ENCODE measurements around the gene NSL1.

- TF ChIP-seq, protein P1, sequence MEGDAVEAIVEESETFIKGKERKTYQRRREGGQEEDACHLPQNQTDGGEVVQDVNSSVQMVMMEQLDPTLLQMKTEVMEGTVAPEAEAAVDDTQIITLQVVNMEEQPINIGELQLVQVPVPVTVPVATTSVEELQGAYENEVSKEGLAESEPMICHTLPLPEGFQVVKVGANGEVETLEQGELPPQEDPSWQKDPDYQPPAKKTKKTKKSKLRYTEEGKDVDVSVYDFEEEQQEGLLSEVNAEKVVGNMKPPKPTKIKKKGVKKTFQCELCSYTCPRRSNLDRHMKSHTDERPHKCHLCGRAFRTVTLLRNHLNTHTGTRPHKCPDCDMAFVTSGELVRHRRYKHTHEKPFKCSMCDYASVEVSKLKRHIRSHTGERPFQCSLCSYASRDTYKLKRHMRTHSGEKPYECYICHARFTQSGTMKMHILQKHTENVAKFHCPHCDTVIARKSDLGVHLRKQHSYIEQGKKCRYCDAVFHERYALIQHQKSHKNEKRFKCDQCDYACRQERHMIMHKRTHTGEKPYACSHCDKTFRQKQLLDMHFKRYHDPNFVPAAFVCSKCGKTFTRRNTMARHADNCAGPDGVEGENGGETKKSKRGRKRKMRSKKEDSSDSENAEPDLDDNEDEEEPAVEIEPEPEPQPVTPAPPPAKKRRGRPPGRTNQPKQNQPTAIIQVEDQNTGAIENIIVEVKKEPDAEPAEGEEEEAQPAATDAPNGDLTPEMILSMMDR (IDR thresholded peaks at IDR 0.05): no peak
- TF ChIP-seq POLR2A (IDR thresholded peaks at IDR 0.05) (no peak), EP300 (IDR thresholded peaks at IDR 0.05) (no peak)
Measured at GRCh38 chr1:212737559-212737958, 54.0 kb downstream of the NSL1 start.

All from tibial nerve (tissue), 4 donors.